Measurements from ENCODE around the gene RNASET2. TPM values are rescaled to one million over a fixed set of nuclear protein-coding genes. Genes with fewer than 3 reads are reported as not detected.

Gene RNASET2
- total and polyA plus RNA-seq, 2 experiments from 2014 or later = 144 to 266 TPM

DNA sequence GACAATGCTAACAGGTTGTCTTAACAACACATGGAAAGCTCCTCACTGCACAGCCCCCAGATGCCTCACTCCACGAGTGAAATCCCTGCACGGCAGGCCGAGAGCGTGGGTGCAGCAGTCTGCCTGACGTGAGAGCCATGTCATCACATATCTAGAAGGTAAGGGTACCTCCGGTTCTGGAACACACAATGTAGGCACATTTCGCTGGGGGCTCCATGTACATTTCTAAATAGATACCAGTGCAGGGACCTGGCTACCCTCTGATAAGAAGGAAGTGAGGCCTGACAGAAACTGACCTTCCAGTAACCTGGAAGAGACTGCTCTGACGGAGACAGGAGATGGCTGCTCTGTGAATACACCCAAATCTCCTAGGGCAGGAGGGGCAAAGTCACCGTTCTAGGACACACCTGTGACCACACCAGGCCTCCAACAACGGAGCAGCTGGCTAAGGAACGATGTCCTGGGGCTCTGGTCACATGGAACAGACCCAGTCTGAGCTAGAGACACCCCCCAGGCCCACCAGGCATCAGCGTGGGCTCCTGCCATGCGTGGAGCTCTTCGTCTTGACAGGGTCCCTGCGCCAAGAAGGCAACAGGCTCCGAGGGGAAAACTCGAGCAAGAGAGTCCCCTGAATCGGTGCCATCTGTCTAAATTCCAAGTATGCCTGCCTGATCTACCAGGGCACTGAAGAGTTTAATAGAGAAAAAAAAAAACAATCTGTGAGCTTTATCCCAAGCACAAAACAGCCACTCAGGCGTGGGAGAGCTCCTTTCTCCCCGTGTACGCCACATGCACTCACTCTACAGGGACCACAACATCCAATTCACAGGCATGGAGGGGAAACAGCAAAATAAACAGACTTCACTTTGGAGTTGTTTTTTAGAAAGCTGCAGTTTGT is 27.5 kb downstream of the RNASET2 start:
- Histone ChIP-seq H3K79me2 (no peaks in the 10 kb centered on the region), H2AFZ (no peak overlapping the region), H4K20me1 (ENCODE audit: insufficient read depth, poor library complexity, severe bottlenecking) (no peaks in the 10 kb centered on the region), H3K4me3 (no peak overlapping the region), H3K27me3 (no peaks in the 10 kb centered on the region), H3K9me3 (ENCODE audit: low read depth) (no peaks in the 10 kb centered on the region), H3K4me2 (no peak overlapping the region), H3K27ac (no peak overlapping the region), H3K4me1 (ENCODE audit: insufficient read depth) (peaks cover 4% of the 10 kb centered on the region), H3K36me3 (replicated peaks; ENCODE audit: insufficient read depth, low read depth) (no peaks in the 10 kb centered on the region), H3K9me2 (replicated peaks; ENCODE audit: insufficient read depth) (no peaks in the 10 kb centered on the region)
- WGBS (ENCODE audit: low lambda C conversion rate, missing lambda C conversion rate) = 89% methylated on average over 21 of the region's 21 CpGs
- no peak for DNase-seq (ENCODE audit: low spot score)
- no peak for TF ChIP-seq EZH2 (IDR thresholded peaks at IDR 0.05; ENCODE audit: borderline replicate concordance)
- no peak for TF ChIP-seq EZH2phosphoT487 (IDR thresholded peaks at IDR 0.05; ENCODE audit: low read depth, severe bottlenecking, unreplicated experiment)
- TF ChIP-seq, protein P1, sequence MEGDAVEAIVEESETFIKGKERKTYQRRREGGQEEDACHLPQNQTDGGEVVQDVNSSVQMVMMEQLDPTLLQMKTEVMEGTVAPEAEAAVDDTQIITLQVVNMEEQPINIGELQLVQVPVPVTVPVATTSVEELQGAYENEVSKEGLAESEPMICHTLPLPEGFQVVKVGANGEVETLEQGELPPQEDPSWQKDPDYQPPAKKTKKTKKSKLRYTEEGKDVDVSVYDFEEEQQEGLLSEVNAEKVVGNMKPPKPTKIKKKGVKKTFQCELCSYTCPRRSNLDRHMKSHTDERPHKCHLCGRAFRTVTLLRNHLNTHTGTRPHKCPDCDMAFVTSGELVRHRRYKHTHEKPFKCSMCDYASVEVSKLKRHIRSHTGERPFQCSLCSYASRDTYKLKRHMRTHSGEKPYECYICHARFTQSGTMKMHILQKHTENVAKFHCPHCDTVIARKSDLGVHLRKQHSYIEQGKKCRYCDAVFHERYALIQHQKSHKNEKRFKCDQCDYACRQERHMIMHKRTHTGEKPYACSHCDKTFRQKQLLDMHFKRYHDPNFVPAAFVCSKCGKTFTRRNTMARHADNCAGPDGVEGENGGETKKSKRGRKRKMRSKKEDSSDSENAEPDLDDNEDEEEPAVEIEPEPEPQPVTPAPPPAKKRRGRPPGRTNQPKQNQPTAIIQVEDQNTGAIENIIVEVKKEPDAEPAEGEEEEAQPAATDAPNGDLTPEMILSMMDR (IDR thresholded peaks at IDR 0.05; ENCODE audit: poor library complexity) = no peak

DNA sequence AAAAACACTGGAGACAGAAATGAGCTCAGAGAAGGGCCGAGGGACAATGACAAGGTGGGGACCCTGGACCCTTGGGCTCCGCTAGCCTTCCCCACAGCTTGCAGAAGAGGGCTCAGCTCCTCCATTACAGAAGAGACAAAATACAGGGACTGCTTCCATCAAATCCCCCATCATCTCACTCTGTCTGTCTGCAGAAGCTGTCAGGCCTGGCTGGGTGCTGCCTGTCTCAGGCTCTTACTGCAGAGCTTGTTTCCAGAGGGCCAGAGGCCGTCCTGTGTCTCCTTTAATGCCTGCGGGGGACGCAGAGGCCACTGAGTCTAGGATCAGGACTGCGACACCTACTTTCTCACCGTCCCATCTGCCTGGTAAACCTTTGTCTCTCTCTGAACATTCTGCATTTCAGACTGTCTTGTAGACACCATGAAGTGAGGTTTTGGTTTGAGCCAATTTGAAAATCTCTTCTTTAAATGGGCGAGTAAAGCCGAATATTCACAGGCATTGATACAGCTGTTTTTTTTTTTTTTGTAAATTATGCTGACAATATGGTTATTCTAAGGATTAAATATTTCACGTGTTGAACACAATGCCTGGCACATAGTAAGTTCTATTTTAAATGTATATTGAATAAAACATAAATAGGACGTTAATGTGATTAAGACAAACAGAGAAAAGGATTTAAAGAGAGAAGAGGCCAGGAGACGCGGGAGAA is 28.3 kb downstream of the RNASET2 start:
- Histone ChIP-seq H3K27me3 (no peaks in the 10 kb centered on the region), H2AFZ (no peak overlapping the region), H3K9me3 (ENCODE audit: low read depth) (no peaks in the 10 kb centered on the region), H3K4me3 (no peak overlapping the region), H3K27ac (no peak overlapping the region), H3K79me2 (no peaks in the 10 kb centered on the region), H3K4me2 (no peak overlapping the region), H3K4me1 (ENCODE audit: insufficient read depth) (peaks cover 4% of the 10 kb centered on the region), H4K20me1 (ENCODE audit: insufficient read depth, poor library complexity, severe bottlenecking) (no peaks in the 10 kb centered on the region), H3K9me2 (replicated peaks; ENCODE audit: insufficient read depth) (no peaks in the 10 kb centered on the region), H3K36me3 (replicated peaks; ENCODE audit: insufficient read depth, low read depth) (no peaks in the 10 kb centered on the region)
- no peak for DNase-seq (ENCODE audit: low spot score)
- 86% methylated on average over 13 of the region's 13 CpGs for WGBS (ENCODE audit: low lambda C conversion rate, missing lambda C conversion rate)
- no peak for TF ChIP-seq EZH2 (IDR thresholded peaks at IDR 0.05; ENCODE audit: borderline replicate concordance)
- TF ChIP-seq, protein P1 (IDR thresholded peaks at IDR 0.05; ENCODE audit: poor library complexity) = no peak

DNA sequence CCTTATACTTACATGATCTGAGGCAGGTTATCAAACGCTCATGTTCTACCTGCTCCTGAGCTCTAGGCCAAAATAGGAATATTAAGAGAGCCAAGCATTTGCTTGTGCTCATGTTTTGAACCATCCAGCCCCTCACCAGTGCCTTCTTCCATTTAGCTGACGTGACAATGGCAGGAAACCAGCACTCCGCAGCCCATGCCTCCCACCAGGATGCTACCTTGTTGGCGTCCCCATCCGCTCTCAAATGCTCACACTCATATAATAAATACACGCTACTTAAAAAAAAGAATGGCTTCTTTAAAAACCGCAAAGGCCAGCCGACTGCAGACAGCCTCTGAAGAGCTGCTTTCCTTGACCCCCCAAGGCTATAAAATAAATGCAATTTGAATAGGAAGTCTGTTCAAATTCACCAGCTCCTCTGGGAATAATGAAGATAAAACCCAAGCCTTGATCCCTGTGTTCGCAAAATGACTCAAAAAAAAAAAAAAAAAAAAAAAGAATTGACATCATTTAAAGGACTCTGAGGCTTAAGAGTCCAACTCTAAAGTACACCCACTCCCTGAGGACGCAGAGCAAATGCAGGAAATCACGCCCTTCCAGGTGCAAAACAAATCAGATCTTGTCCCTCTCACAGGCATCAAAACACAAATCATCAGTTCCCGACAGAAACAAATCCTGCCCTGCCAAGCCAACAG is 29.0 kb downstream of the RNASET2 start:
- Histone ChIP-seq H3K9me2 (replicated peaks; ENCODE audit: insufficient read depth) (no peaks in the 10 kb centered on the region), H3K4me3 (no peak overlapping the region), H2AFZ (no peak overlapping the region), H3K27ac (no peak overlapping the region), H3K4me2 (no peak overlapping the region), H3K79me2 (no peaks in the 10 kb centered on the region), H3K36me3 (replicated peaks; ENCODE audit: insufficient read depth, low read depth) (no peaks in the 10 kb centered on the region), H4K20me1 (ENCODE audit: insufficient read depth, poor library complexity, severe bottlenecking) (no peaks in the 10 kb centered on the region), H3K4me1 (ENCODE audit: insufficient read depth) (peaks cover 4% of the 10 kb centered on the region), H3K27me3 (no peaks in the 10 kb centered on the region), H3K9me3 (ENCODE audit: low read depth) (no peaks in the 10 kb centered on the region)
- 69% methylated on average over 12 of the region's 12 CpGs for WGBS (ENCODE audit: low lambda C conversion rate, missing lambda C conversion rate)
- TF ChIP-seq EZH2 (IDR thresholded peaks at IDR 0.05; ENCODE audit: borderline replicate concordance) = no peak
- TF ChIP-seq, protein P1 (IDR thresholded peaks at IDR 0.05; ENCODE audit: poor library complexity) = no peak
- TF ChIP-seq EZH2phosphoT487 (IDR thresholded peaks at IDR 0.05; ENCODE audit: low read depth, severe bottlenecking, unreplicated experiment) = no peak
- no peak for DNase-seq (ENCODE audit: low spot score)

Measured in hepatocyte (in vitro differentiated cells).